ENCODE measurements around the gene GNAZ.
"Not testable (repeated sequence)": the region's sequence is repeated elsewhere in the genome, so short reads cannot be mapped to it uniquely, and the experiment has no call there.

The GNAZ gene

DNA sequence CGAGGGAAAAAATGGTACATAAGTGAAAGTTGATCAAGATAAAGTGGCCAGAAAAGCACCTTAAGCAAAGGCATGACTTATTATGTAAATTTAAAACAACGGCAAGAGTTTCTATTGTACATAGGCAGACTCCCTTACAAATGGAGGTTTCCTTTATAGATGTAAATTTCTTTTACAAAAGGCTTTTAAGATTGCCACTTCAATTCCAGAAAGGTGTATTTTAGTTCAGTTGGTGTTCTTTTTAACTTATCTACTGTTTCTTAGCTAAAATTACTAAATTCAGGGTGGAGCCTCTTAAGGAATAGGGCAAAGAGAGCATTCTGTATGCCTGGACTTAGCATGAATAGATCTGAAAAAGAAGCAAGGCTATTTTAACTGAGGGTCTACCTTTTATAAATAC lies 24.9 kb upstream of the GNAZ start:
- no peak for DNase-seq

GRCh38 chr22:23047265-23047664 lies 23.1 kb upstream of the GNAZ start:
- no peak for DNase-seq

GRCh38 chr22:23047742-23048141 lies 22.6 kb upstream of the GNAZ start:
- DNase-seq, result no peak

GRCh38 chr22:23050546-23050945 lies 19.8 kb upstream of the GNAZ start:
- DNase-seq, result not testable (repeated sequence)

- DNase-seq, result no peak
Measured at GRCh38 chr22:23053051-23053707, 17.1 kb upstream of the GNAZ start.

DNA sequence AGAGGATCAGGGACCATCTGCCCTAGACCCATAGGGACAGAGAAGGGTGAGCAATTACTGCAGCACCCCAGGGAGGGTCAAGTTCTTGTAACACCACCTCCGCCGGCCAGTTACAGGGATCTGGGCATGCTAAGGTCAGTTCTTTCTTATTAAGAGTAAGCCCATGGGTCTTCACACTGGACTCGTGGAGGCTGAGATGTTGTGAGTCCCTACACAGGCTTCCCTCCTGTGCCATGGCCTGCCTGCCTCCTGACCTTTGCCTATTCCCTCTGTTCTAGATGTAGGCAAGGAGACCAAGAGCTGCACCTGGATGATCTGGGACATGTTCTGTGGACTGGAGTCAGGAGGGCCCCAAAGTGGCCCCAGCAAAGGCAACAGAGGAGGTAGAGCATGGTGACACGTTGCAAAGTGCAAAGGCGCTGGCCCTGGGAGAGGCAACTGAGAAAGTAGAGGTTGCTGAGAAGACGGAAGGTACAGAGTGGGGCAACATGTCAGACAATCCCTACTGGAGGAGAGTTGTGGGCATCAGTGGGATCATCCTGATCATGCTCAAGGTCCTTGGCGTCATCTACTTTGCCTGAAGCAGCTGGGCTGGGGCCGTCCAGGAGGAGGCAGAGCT lies 16.3 kb upstream of the GNAZ start:
- no peak for DNase-seq

- no peak for DNase-seq
Measured at GRCh38 chr22:23054531-23055257, 15.6 kb upstream of the GNAZ start.

GRCh38 chr22:23055449-23056179 lies 14.7 kb upstream of the GNAZ start:
- no peak for DNase-seq

DNA sequence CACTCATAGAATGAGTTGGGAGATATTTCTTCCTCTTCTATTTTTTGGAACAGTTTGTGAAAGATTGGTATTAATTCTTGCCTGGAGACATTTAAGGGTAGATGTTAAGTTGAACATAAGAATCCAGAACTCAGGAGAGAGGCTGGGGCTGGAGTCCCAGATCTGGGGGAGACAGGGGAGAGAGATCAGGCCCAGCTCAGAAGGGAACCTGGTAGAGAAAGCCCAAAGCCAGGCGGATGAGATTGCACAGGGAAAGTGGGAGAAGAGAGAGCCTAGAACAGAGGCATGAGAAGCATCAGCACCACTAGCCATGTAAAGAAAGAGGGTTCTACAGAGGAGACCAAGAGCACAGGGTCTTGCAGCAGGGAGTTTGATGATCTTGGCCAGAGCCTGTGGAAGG lies 13.0 kb upstream of the GNAZ start:
- no peak for DNase-seq

DNA sequence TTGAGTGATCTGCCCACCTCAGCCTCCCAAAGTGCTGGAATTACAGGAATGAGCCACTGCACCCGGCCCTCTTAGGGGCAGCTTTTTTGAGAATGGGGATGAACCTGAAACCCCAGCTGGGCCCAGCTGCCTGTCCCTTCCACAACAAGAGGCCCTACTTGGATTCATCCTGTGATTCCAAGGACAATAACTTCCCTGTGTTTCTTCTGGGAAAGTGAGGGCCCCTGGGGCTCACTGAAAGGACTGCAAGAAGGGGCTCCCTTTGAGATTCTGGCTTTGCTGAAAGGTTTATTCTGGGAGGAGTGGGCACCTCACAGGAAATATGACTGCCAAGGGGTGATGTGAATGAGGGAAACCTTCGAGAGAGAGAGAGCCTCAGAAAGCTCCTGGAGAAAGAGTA lies 12.3 kb upstream of the GNAZ start:
- no peak for DNase-seq

- no peak for DNase-seq
Measured at GRCh38 chr22:23058481-23059283, 11.6 kb upstream of the GNAZ start.

DNA sequence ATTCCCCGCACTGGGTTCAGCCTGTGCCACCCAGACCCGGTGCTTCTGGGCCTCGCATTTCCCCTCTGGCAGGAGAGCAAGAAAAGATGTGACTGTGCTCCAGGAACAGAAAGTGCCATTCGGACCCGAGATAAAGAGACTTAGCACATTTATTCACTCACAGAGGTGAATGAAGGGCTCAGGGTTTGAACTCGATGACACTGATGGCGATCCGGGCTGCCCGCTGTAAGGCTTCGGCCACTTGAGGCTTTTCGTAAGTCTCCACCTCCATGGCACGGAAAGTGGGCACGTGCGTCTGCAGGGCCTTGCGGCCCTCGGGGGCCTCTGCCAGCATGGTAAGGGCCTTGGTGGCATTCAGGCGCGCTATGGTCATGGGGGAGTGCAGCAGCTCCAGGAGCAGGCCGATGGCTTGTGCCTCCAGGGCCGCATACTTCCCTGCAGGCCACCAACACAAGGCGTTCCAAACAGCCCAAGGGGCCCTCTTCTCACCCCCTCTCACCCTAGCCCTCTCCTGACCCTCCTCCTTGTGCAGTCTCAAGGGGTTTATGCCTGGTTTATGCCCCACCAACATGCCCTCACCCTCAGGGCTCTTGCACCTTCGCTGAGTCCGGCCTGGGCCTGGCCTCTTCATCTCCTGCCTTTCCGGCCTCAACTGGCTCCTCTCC lies 10.9 kb upstream of the GNAZ start:
- DNase-seq, result peak; percentile 25

- DNase-seq, result peak; percentile 15
Measured at GRCh38 chr22:23060612-23061400, 9.5 kb upstream of the GNAZ start.

- no peak for DNase-seq
Measured at GRCh38 chr22:23061471-23062280, 8.6 kb upstream of the GNAZ start.

GRCh38 chr22:23062616-23063538 lies 7.4 kb upstream of the GNAZ start:
- DNase-seq, result peak; percentile 26

DNA sequence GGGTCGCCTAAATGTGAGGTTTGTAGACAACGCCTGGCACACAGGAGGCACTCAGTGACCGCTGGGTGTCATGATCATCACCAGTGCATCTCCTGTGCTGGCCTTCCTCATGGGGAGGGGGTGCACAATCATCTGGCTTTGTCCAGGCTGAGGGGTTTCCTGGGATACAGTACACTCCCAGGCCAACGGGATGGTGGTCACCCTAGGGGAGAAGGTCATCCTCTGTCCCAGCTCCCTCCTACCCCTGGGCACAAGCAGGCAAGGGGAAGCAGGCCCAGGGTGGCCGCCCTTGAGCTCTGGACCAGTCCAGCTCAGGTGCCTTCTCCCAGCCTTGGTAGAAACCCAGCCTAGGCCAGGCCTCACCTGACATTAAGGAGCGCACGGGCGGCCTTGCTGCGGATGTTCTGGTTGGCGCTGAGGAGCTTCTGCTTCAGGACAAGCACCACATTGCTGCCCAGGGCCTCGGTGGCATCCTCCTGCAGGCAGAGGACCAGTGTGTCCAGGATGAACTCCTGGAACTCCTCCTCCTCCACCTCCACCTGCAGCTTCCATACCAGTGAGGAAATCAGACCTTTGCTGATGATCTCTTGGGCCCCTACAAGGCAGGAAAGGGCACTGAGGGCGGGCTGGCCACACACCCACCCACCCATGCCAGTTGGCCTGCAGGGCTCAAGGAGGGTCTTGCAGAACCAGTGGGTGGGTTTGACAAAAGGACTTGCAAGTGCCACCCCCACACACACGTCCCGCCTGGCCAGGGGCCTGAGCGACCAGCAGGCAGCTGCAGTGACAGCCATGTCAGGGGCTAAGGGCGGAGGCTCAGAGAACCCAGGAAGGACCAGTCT lies 6.6 kb upstream of the GNAZ start:
- peak; percentile 37 for DNase-seq

DNA sequence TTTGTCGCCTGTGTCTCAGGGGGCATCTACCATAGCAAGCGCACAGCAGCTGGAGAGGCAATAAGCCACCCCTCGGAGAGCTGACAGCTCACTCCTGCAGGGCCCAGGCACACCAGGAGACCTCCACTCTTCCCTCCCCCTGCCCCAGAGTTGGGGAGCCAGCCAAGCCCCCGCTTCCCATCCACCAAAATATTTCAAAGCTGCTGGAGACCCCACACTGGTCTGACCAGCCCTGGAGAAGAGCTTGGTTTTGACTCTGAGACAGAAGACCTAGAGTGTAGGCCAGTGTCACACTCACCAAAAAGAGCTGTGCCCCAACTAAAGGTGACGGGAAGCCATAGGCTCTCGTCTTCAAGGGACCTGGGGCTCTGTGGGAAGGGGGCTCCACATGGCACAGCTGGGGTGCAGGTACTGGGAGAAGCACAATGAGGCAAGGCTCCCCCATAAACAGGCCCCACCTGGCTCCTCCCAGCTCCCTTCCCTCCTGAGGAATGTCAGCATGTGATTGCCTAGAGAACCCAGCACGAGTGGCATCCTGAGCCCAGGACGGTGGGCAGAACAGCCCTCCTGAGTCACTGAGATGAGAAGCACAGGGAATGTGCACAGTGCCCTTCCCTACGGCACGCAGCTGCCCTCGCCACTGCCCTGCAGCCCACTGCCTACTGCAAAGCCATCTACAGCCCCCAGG lies 5.8 kb upstream of the GNAZ start:
- DNase-seq, result peak; percentile 21

GRCh38 chr22:23065069-23065451 lies 5.3 kb upstream of the GNAZ start:
- DNase-seq, result no peak

Data from right forelimb (tissue), 1 donor.